Omental fat pad (tissue), 4 donors: ENCODE data around the gene KCNH8. TPM values are rescaled to one million over a fixed set of nuclear protein-coding genes. Genes with fewer than 3 reads are reported as not detected.

Source experiments
- ATAC-seq: fragments of 150-250 bp; one replicate; pipeline ENCODE4 v1.9.1; 2016; ENCODE audit warnings: mild to moderate bottlenecking, moderate library complexity; ENCODE audit not compliant: low FRiP score
- DNase-seq: peaks from one replicate; pipeline ENCODE4 v3.0.0-alpha.2; 2019; ENCODE audit warnings: low spot score
- CTCF ChIP-seq, 3 donors: fragments of 450-650 bp; IDR thresholded peaks; one replicate each; pipeline ENCODE4 v1.5.1; 2016 to 2017; ENCODE audit warnings: antibody characterized with exemption in 3 of 3, mild to moderate bottlenecking in 3 of 3, moderate library complexity in 2 of 3
- total RNA-seq, 4 donors: library from RNA; depleted of rRNA; stranded (reverse); fragments of >200 nt; gene quantifications; one replicate each; pipeline ENCODE4 v1.1.0, GENCODE V29; 2016

KCNH8 gene
- total RNA-seq, 4 donors from 2014 or later = 0.09 TPM; not detected in 3

GRCh38 chr3:19331931-19332330 is 183.6 kb downstream of the KCNH8 start:
- DNase-seq (no peak), ATAC-seq (no peak)
- no peak for TF ChIP-seq CTCF (IDR thresholded peaks at IDR 0.05)

GRCh38 chr3:19334120-19334519 is 185.8 kb downstream of the KCNH8 start:
- ATAC-seq (no peak), DNase-seq (no peak)
- TF ChIP-seq CTCF (IDR thresholded peaks at IDR 0.05) = no peak

- DNase-seq (no peak), ATAC-seq (no peak)
- TF ChIP-seq CTCF (IDR thresholded peaks at IDR 0.05) = no peak
Measured at GRCh38 chr3:19338769-19339168, 190.5 kb downstream of the KCNH8 start.

GRCh38 chr3:19342389-19342788 is 194.1 kb downstream of the KCNH8 start:
- no peak for TF ChIP-seq CTCF (IDR thresholded peaks at IDR 0.05)
- no peak for ATAC-seq
- no peak for DNase-seq

GRCh38 chr3:19346759-19347158 is 198.4 kb downstream of the KCNH8 start:
- ATAC-seq (no peak), DNase-seq (no peak)
- no peak for TF ChIP-seq CTCF (IDR thresholded peaks at IDR 0.05)

- DNase-seq (no peak), ATAC-seq (no peak)
- TF ChIP-seq CTCF (IDR thresholded peaks at IDR 0.05) = no peak
Measured at GRCh38 chr3:19347671-19348070, 199.4 kb downstream of the KCNH8 start.

- ATAC-seq = no peak
- no peak for DNase-seq
- no peak for TF ChIP-seq CTCF (IDR thresholded peaks at IDR 0.05)
Measured at GRCh38 chr3:19348500-19348899, 200.2 kb downstream of the KCNH8 start.
